Stimulated activated CD8-positive, alpha-beta memory T cell treated with anti-CD3 and anti-CD28 coated beads, Interleukin-12 subunit alpha, Interleukin-12 subunit beta, amount 100 ng/mL, for 24 hours (primary cell): Measurements from ENCODE around the gene LZTS3.
"Not testable (repeated sequence)": the region's sequence is repeated elsewhere in the genome, so short reads cannot be mapped to it uniquely, and the experiment has no call there.

Source experiments
- DNase-seq: peaks from one replicate; pipeline ENCODE4 v3.0.0-alpha.2; 2020; ENCODE audit errors: extremely low read depth

The LZTS3 gene

DNA sequence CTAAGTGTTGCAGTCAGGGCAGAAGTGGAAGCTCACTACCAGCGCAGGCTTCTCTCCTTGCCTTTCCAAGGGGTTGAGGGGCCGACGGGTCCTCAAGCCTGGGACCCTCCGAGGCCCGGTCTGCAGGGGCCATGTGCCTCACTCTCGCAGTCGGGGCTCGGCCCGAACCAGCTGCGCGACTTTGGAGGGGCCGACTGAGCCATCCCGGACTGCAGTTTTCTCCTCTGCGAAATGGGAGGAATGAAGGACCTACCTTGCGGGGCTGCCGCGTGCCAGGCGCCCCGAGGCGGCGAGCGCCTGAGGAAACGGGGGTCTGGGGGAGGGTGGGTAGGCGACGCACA lies 5.6 kb downstream of the LZTS3 start:
- no peak for DNase-seq

DNA sequence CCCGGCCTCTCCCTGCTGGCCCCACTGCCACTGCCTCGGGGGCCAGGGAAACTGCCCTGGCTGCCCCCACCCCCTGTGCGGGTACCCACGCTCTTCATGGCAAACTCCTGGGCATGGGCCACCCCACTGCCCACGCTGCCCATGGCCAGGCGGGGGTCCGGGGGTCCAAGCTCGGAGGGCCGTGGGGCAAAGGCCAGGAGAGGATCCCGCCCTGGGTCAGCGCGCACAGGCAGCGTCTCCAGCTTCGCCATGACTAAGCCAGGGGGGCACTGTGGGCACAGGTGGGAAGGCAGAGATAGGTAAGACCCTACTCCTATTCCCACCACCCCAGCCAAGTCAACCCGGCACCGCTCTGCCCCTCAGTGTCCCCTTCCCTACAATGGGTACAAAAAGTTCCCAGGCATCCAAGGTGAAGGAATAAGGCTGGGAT lies 6.4 kb downstream of the LZTS3 start:
- no peak for DNase-seq

GRCh38 chr20:3166338-3166912 lies 6.9 kb downstream of the LZTS3 start:
- DNase-seq = no peak

- DNase-seq = no peak
Measured at GRCh38 chr20:3165473-3166337, 7.6 kb downstream of the LZTS3 start.

DNA sequence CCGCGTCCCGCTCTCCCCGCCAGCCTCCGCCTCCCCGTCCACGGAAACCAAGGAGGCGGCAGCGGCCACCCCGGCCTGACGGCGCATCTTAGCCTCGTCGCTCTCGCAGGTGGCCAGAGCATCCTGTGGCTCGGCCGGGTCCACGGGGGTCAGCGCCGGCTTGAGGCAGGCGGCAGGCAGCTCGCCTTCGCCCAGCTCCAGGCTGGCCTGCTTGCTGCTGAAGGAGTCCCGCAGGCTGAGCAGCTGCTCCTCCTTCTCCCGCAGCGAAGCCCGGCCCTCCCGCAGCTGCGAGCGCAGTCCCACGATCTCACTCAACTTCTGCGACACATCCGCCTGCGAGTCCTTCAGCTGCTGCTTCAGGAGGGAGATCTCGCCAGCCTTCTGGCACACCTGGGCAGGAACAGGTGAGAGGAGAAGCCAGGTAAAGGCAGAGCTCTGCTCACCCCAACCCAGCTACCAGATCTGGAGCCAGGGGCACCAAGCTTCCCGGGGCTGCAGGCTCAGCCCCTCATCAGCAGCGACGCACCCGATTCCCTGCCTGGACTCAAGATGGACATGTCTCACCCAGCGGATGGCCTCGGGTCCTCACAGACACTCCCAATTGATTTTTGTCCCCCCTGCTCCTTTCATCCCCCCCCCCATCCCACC lies 8.5 kb downstream of the LZTS3 start:
- DNase-seq = no peak

GRCh38 chr20:3164043-3164762 lies 9.1 kb downstream of the LZTS3 start:
- DNase-seq = no peak

DNA sequence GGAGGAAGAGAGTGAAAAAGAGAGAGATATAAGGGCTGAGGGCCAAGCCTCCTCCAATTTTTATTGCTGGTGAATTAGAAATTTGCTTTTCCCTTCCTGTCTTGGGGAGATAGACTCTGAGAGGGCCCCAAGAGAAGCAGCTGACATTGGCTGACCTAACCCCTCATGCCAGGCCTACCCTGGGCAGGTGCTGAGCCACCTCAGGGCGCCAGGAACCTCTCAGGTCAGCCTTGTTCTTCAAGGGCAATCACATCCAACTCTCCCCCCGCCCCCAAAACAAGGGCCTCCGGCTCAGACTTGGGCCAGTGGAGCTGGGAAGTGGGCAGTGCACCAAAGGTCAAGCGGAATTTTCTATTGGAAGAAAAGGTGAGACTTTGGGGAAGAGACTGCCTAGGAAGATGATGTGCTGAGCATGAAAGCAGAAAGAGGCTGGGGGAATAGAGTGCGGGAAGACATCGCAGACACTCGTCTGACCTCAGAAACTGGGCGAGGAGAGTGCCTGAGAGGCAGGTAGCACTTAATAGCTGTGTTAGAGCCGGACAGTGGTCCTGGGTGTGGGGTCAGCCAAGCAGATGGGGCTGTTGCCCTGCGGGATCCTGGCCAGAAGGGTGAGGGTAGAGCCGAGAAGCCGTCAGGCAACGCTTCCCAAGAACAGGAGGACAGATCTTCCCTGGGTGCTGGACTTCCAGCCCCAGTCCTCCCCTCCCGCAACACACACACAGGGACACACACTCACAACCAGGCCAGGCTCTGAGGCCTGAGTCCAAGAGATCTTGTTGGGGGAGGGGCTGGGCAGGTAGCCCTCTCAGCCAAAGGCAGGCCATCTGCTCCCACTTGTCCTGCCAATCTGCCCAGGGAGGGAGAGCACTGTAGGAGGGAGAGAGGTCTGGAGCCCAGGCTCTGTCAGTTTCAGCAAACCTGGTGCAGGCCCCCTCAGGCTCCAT lies 10.0 kb downstream of the LZTS3 start:
- no peak for DNase-seq

DNA sequence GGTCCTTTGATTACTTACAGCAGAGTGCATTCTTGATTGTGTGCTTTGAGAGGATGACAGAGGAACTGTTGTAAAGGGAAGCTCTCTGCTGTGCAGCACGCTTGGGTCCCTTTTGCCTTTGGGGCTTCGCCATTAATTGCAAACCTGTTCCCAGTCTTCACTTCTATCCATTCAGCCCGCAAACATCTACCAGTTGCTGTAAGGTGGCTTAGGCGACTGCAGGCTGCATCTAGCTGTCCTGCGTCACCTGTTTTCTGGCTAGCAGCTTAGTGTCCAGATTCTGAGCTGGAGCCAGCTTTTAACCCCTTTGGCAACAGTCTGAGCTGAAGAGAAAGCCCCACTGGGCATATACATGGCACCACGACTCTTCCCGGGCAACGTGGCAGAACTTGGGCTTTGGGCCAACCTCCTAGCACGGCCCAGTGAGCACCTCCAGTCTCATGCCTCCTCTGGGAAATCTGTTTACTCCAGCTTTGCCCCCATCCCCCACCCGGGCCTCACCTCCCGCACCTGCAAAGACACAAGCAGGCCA lies 11.2 kb downstream of the LZTS3 start:
- DNase-seq = no peak

DNA sequence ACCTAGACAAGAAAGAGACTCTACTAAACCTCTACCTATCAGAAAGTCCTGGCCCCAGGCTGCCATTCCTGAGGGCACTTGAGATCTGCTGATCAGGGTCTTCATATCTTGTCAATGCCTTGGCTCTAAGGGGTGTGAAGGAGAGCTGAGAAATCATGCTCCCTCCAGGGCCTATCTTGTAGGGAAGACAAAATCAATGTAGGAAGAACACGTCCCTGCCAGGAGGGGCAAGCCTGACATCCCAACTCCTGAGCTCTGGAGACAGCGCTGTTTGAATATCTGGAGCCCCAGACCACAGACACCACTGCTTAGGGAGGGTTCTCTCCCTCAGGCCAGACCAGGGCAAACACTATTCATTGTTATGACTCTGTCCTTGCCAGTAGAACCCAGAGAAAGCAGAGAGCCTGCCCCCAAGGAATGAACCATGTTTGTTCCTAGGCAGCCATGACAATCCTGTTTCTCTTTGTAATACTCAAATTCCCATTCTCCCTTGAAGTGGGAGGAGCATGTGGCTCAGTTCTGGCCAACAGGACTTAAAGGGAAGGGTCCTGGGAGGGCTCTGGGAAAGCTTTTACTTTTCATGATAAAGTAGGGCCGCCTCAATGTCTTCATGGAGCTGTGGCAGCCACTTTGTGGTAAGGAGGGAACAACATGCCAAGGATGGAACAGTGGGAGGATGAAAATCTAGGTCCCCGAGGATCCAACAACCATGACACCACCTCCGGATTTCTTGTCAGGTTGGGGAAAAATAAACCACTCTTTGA lies 11.9 kb downstream of the LZTS3 start:
- no peak for DNase-seq

- DNase-seq = no peak
Measured at GRCh38 chr20:3160418-3160817, 12.9 kb downstream of the LZTS3 start.

DNA sequence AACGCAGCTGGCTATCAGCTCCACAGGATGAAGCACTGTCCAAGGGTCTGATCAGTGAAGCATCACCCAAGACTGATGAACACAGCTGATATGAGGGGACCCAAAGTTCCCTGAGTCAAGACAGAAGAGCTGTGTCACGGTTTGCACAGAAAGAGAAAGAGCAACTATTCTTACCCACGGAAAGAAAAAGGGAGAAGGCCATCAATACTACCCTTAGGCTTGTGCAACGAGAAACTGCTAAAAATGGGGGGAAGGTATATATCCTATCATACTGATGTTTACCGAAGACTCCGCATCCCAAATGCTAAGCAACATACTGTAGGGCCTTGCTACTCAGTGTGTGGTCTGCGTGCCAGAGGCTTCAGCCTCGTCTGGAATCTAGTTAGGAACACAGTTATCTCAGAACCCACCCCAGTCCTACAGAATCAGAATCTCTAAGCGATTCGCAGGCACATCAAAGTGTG lies 14.3 kb downstream of the LZTS3 start:
- no peak for DNase-seq

DNA sequence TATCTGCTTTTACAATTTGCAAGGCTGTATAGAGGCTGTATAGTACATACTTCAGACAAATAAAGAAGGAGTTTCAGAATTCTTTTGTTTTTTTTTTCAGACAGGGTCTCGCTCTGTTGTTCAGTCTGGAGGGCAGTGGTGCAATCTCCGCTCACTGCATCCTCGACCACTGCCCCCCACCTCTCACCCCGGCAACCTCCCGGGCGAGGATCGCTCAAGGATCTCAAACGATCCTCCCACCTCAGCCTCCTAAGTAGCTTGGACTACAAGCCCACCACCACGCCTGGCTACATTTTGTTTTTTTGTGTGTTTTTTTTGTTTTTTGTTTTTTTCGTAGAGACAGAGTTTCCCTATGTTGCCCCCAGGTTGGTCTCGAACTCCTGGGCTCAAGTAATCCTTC lies 15.5 kb downstream of the LZTS3 start:
- DNase-seq = no peak

DNA sequence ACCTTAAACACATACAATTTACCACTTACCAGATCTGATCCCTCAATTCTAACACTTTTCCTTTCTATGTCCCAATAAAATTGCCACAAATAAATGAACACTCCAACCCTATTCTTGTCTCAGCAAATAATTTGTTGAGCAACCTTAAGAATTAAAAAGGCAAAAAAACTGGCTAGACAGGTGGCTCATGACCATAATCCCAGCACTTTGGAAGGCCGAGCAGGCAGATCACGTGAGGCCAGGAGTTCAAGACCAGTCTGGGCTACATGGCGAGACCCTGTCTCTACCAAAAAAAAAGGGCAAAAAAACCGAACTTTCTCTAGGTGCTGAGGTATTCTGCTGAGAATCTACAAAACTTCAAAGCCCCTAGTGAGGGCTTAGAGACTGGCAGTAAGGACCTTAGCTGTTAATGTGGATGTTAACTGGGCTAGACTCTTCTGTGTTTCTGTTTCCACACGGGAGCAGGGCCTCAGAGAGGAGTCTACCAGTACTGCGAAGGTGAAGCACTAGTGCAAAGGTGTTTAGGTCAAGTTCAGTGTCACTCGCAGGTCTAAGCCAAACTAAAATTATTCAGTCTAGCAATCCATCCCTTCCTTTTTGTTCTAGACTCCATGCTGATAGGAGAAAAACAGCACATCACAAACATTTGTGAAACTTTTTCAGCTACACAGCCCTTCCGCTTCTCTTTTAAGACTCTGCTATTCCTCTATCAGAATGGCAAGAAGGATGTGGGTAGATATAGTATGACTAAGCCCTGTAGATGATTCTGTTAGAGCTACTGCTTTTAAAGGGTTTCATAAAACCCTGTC lies 16.3 kb downstream of the LZTS3 start:
- DNase-seq = no peak

- DNase-seq = not testable (repeated sequence)
Measured at GRCh38 chr20:3152057-3152644, 21.2 kb downstream of the LZTS3 start.

DNA sequence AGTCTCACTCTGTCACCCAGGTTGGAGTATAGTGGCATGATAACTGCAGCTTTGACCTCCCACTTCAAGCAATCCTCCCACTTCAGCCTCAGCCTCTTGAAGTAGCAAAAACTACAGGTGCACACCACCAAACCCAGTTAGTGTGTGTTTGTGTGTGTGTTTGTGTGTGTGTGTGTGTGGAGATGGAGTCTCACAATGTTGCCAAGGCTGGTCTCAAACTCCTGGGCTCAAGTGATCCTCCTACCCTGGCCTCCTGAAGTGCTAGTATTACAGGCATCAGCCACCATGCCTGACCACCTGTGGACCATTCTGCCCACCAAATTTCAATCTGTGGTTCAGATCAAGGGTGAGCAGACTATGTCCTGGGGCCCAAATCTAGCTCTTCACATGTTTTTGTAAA lies 22.4 kb downstream of the LZTS3 start:
- DNase-seq = no peak

DNA sequence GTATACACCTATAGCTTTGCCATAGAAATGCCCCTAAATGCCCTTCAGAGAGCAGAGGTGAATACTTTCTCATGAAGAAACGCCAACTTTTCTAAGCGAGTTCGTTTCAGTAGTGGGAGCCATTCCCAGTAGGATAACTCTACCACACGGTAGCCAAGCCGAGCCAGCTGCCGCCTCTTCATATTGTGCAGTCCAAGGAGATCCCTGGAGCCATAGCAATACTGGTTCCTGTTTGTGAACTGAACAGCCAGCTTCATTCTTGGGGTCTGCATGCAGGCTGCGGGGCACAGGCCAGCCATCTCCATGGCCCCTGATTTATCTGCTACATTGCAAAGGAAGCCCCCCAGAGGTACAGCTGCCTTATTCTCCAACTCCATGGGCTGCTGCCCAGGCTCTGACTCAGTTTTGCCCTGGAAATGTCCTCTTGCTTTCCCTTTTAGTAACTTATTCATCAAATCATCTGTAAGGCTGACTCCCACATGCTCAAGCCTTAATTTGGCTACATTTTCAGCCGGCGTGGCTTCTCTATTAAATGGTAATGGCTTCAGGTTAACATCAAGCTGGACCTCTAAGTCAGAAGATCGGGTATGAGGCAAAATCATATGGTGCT lies 26.5 kb downstream of the LZTS3 start:
- no peak for DNase-seq

- no peak for DNase-seq
Measured at GRCh38 chr20:3141757-3142156, 31.6 kb downstream of the LZTS3 start.

GRCh38 chr20:3137492-3137891 lies 35.9 kb downstream of the LZTS3 start:
- DNase-seq = no peak
